ENCODE measurements around the gene EFNA1.
"Not testable (repeated sequence)": the region's sequence is repeated elsewhere in the genome, so short reads cannot be mapped to it uniquely, and the experiment has no call there.

EFNA1 gene

DNA sequence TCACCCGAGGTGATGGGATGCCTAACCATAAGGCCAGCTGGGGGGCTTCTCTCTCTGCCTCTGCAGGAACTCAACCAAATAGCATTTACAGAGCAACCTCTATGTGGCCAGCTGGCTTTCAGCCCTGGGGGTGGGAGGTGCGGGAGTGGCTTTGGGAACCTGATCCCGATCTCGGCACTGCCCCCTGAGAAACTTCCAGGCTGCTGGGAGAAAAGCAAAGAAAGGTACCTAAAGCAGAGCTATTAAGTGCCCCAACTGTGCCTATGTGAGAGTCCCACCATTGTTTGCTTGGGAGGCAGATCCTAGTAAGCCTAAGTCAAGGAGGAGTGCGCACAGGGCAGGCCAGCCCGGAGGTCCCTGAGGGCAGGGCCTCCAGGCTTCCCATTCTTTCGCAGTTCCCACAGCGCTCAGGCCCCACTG lies 38.4 kb downstream of the EFNA1 start:
- no peak overlapping the region for H3K4me3 ChIP-seq (ENCODE audit: insufficient read length, low read depth)
- no peak for DNase-seq (ENCODE audit: low read depth, low spot score)
- H3K36me3 ChIP-seq (ENCODE audit: insufficient read depth, insufficient read length, low read length), result peaks cover 27% of the 10 kb centered on the region
- H3K9ac ChIP-seq (ENCODE audit: insufficient read length, low read depth), result peak overlapping the region; percentile 29
- TF ChIP-seq SUZ12 (IDR thresholded peaks at IDR 0.05; ENCODE audit: extremely low read depth, insufficient read depth, insufficient read length), result no peak
- TF ChIP-seq ZNF274 (IDR thresholded peaks at IDR 0.05; ENCODE audit: low read depth, low read length), result no peak
- no peak for TF ChIP-seq YY1 (IDR thresholded peaks at IDR 0.05; ENCODE audit: insufficient read depth, insufficient read length)
- H3K4me1 ChIP-seq (ENCODE audit: insufficient read depth, insufficient read length), result peaks cover 13% of the 10 kb centered on the region
- H3K27me3 ChIP-seq (ENCODE audit: insufficient read depth, insufficient read length), result no peaks in the 10 kb centered on the region
- H3K9me3 ChIP-seq (ENCODE audit: insufficient read depth, low read length), result peaks cover 4% of the 10 kb centered on the region; the same call in 1 of the 2 replicates

GRCh38 chr1:155166471-155167165 lies 38.9 kb downstream of the EFNA1 start:
- DNase-seq (ENCODE audit: low read depth, low spot score), result no peak
- H3K4me1 ChIP-seq (ENCODE audit: insufficient read depth, insufficient read length), result peaks cover 13% of the 10 kb centered on the region
- peak overlapping the region; percentile 46 for H3K9ac ChIP-seq (ENCODE audit: insufficient read length, low read depth)
- peaks cover 4% of the 10 kb centered on the region; the same call in 1 of the 2 replicates for H3K9me3 ChIP-seq (ENCODE audit: insufficient read depth, low read length)
- H3K36me3 ChIP-seq (ENCODE audit: insufficient read depth, insufficient read length, low read length), result peaks cover 32% of the 10 kb centered on the region
- H3K4me3 ChIP-seq (ENCODE audit: insufficient read length, low read depth), result no peak overlapping the region
- no peaks in the 10 kb centered on the region for H3K27me3 ChIP-seq (ENCODE audit: insufficient read depth, insufficient read length)
- TF ChIP-seq YY1 (IDR thresholded peaks at IDR 0.05; ENCODE audit: insufficient read depth, insufficient read length) (no peak), SUZ12 (IDR thresholded peaks at IDR 0.05; ENCODE audit: extremely low read depth, insufficient read depth, insufficient read length) (no peak), ZNF274 (IDR thresholded peaks at IDR 0.05; ENCODE audit: low read depth, low read length) (no peak)

GRCh38 chr1:155167166-155168104 lies 39.8 kb downstream of the EFNA1 start:
- peak; percentile 97 for DNase-seq (ENCODE audit: low read depth, low spot score)
- peaks cover 4% of the 10 kb centered on the region; the same call in 1 of the 2 replicates for H3K9me3 ChIP-seq (ENCODE audit: insufficient read depth, low read length)
- H3K4me1 ChIP-seq (ENCODE audit: insufficient read depth, insufficient read length), result peaks cover 13% of the 10 kb centered on the region
- H3K9ac ChIP-seq (ENCODE audit: insufficient read length, low read depth), result peak overlapping the region; percentile 63
- H3K36me3 ChIP-seq (ENCODE audit: insufficient read depth, insufficient read length, low read length), result peaks cover 38% of the 10 kb centered on the region
- TF ChIP-seq SUZ12 (IDR thresholded peaks at IDR 0.05; ENCODE audit: extremely low read depth, insufficient read depth, insufficient read length) (no peak), YY1 (IDR thresholded peaks at IDR 0.05; ENCODE audit: insufficient read depth, insufficient read length) (no peak), ZNF274 (IDR thresholded peaks at IDR 0.05; ENCODE audit: low read depth, low read length) (no peak)
- H3K27me3 ChIP-seq (ENCODE audit: insufficient read depth, insufficient read length), result no peaks in the 10 kb centered on the region
- H3K4me3 ChIP-seq (ENCODE audit: insufficient read length, low read depth), result peak overlapping the region; percentile 34

GRCh38 chr1:155168105-155168445 lies 40.4 kb downstream of the EFNA1 start:
- not testable (repeated sequence) for H3K4me3 ChIP-seq (ENCODE audit: insufficient read length, low read depth); DNase-seq (ENCODE audit: low read depth, low spot score); H3K9ac ChIP-seq (ENCODE audit: insufficient read length, low read depth); H3K9me3 ChIP-seq (ENCODE audit: insufficient read depth, low read length); H3K27me3 ChIP-seq (ENCODE audit: insufficient read depth, insufficient read length)
- Histone ChIP-seq H3K4me1 (ENCODE audit: insufficient read depth, insufficient read length) (peaks cover 13% of the 10 kb centered on the region), H3K36me3 (ENCODE audit: insufficient read depth, insufficient read length, low read length) (peaks cover 38% of the 10 kb centered on the region)

- TF ChIP-seq SUZ12 (IDR thresholded peaks at IDR 0.05; ENCODE audit: extremely low read depth, insufficient read depth, insufficient read length) (no peak), YY1 (IDR thresholded peaks at IDR 0.05; ENCODE audit: insufficient read depth, insufficient read length) (no peak), ZNF274 (IDR thresholded peaks at IDR 0.05; ENCODE audit: low read depth, low read length) (no peak)
- no peaks in the 10 kb centered on the region for H3K27me3 ChIP-seq (ENCODE audit: insufficient read depth, insufficient read length)
- peaks cover 38% of the 10 kb centered on the region for H3K36me3 ChIP-seq (ENCODE audit: insufficient read depth, insufficient read length, low read length)
- no peak overlapping the region for H3K4me3 ChIP-seq (ENCODE audit: insufficient read length, low read depth)
- H3K9me3 ChIP-seq (ENCODE audit: insufficient read depth, low read length), result peaks cover 4% of the 10 kb centered on the region; the same call in 1 of the 2 replicates
- DNase-seq (ENCODE audit: low read depth, low spot score), result no peak
- peaks cover 13% of the 10 kb centered on the region for H3K4me1 ChIP-seq (ENCODE audit: insufficient read depth, insufficient read length)
- no peak overlapping the region for H3K9ac ChIP-seq (ENCODE audit: insufficient read length, low read depth)
These were observed 41.0 kb downstream of the EFNA1 start for GRCh38 chr1:155168456-155169210.

GRCh38 chr1:155169541-155169940 lies 41.9 kb downstream of the EFNA1 start:
- H3K9ac ChIP-seq (ENCODE audit: insufficient read length, low read depth), result no peak overlapping the region
- peaks cover 16% of the 10 kb centered on the region for H3K4me1 ChIP-seq (ENCODE audit: insufficient read depth, insufficient read length)
- TF ChIP-seq SUZ12 (IDR thresholded peaks at IDR 0.05; ENCODE audit: extremely low read depth, insufficient read depth, insufficient read length), result no peak
- TF ChIP-seq YY1 (IDR thresholded peaks at IDR 0.05; ENCODE audit: insufficient read depth, insufficient read length), result no peak
- H3K9me3 ChIP-seq (ENCODE audit: insufficient read depth, low read length), result peaks cover 1% of the 10 kb centered on the region; the same call in 1 of the 2 replicates
- no peak overlapping the region for H3K4me3 ChIP-seq (ENCODE audit: insufficient read length, low read depth)
- no peak for DNase-seq (ENCODE audit: low read depth, low spot score)
- peaks cover 38% of the 10 kb centered on the region for H3K36me3 ChIP-seq (ENCODE audit: insufficient read depth, insufficient read length, low read length)
- H3K27me3 ChIP-seq (ENCODE audit: insufficient read depth, insufficient read length), result no peaks in the 10 kb centered on the region
